Fibroblast of lung (primary cell): ENCODE measurements around the gene TMEM170A.
"Not testable (repeated sequence)": the region's sequence is repeated elsewhere in the genome, so short reads cannot be mapped to it uniquely, and the experiment has no call there.

Experiments used
- CTCF ChIP-seq, 2 donors: IDR thresholded peaks in 1 of 2; conservative IDR thresholded peaks in 1 of 2; 1 replicate in 1 of 2; 2 replicates in 1 of 2; pipeline ENCODE4 v1.5.1; 2011 to 2012; ENCODE audit warnings: low read length in 2 of 2, control low read depth in 1 of 2, inconsistent platforms in 1 of 2, low read depth in 1 of 2, mild to moderate bottlenecking in 1 of 2
- EZH2 ChIP-seq: IDR thresholded peaks from 2 replicates; pipeline ENCODE4 v1.5.1; 2012; ENCODE audit warnings: low read length, control low read depth, mild to moderate bottlenecking; ENCODE audit errors: missing control alignments

GRCh38 chr16:75426524-75426923, 38.0 kb downstream of the TMEM170A start:
- not testable (repeated sequence) for TF ChIP-seq CTCF (conservative IDR thresholded peaks at IDR 0.05 in 1 of 2, IDR thresholded peaks at IDR 0.05 in 1 of 2; ENCODE audit: low read depth in 1 of 2, low read length in 2 of 2); EZH2
